ENCODE measurements around the gene SNX13.

Gene SNX13

GRCh38 chr7:17915168-17915567 is 25.1 kb downstream of the SNX13 start:
- no peak overlapping the region for H3K4me3 ChIP-seq (ENCODE audit: low read depth, low read length, poor library complexity, severe bottlenecking)
- H3K36me3 ChIP-seq (ENCODE audit: insufficient read depth, low read length): peaks cover 2% of the 10 kb centered on the region; the same call in 1 of the 2 replicates
- no peak for TF ChIP-seq EZH2 (IDR thresholded peaks at IDR 0.05; ENCODE audit: borderline replicate concordance, low read length)
- TF ChIP-seq CTCF (IDR thresholded peaks at IDR 0.05; ENCODE audit: low read length): no peak
- no peak overlapping the region for H3K4me2 ChIP-seq (ENCODE audit: low read length)
- H3K4me1 ChIP-seq (ENCODE audit: insufficient read depth, low read length, severe bottlenecking): peaks cover 9% of the 10 kb centered on the region
- H3F3A ChIP-seq (ENCODE audit: insufficient read depth, low read length): no peaks in the 10 kb centered on the region
- no peaks in the 10 kb centered on the region for H4K20me1 ChIP-seq (ENCODE audit: insufficient read depth, low read length)
- H3K27ac ChIP-seq (ENCODE audit: low read depth, low read length, poor library complexity, severe bottlenecking): no peak overlapping the region
- no peak overlapping the region for H2AFZ ChIP-seq (ENCODE audit: low read length)
- no peak overlapping the region for H3K9ac ChIP-seq (ENCODE audit: low read length)
- H3K9me3 ChIP-seq (ENCODE audit: low read length): peaks cover 12% of the 10 kb centered on the region; the same call in 1 of the 2 replicates
- no peaks in the 10 kb centered on the region for H3K27me3 ChIP-seq (ENCODE audit: insufficient read depth, low read length)
- H3K9me2 ChIP-seq (ENCODE audit: low read depth, low read length): no peaks in the 10 kb centered on the region
- H3K79me2 ChIP-seq (ENCODE audit: insufficient read depth, low read length): peaks cover 81% of the 10 kb centered on the region

GRCh38 chr7:17913250-17913649 is 27.0 kb downstream of the SNX13 start:
- Histone ChIP-seq H2AFZ (ENCODE audit: low read length) (no peak overlapping the region), H3K9ac (ENCODE audit: low read length) (no peak overlapping the region), H3K4me3 (ENCODE audit: low read depth, low read length, poor library complexity, severe bottlenecking) (no peak overlapping the region), H4K20me1 (ENCODE audit: insufficient read depth, low read length) (no peaks in the 10 kb centered on the region), H3K4me1 (ENCODE audit: insufficient read depth, low read length, severe bottlenecking) (peaks cover 9% of the 10 kb centered on the region), H3K9me3 (ENCODE audit: low read length) (peaks cover 14% of the 10 kb centered on the region; the same call in 1 of the 2 replicates), H3K9me2 (ENCODE audit: low read depth, low read length) (no peaks in the 10 kb centered on the region), H3K27ac (ENCODE audit: low read depth, low read length, poor library complexity, severe bottlenecking) (no peak overlapping the region), H3F3A (ENCODE audit: insufficient read depth, low read length) (no peaks in the 10 kb centered on the region), H3K27me3 (ENCODE audit: insufficient read depth, low read length) (no peaks in the 10 kb centered on the region), H3K36me3 (ENCODE audit: insufficient read depth, low read length) (peaks cover 9% of the 10 kb centered on the region; the same call in 1 of the 2 replicates), H3K79me2 (ENCODE audit: insufficient read depth, low read length) (peaks cover 81% of the 10 kb centered on the region), H3K4me2 (ENCODE audit: low read length) (no peak overlapping the region)
- TF ChIP-seq EZH2 (IDR thresholded peaks at IDR 0.05; ENCODE audit: borderline replicate concordance, low read length) (no peak), CTCF (IDR thresholded peaks at IDR 0.05; ENCODE audit: low read length) (peak; percentile 36; the same call in 1 of the 2 replicates)

GRCh38 chr7:17912536-17913235 is 27.6 kb downstream of the SNX13 start:
- Histone ChIP-seq H3K9me3 (ENCODE audit: low read length) (peaks cover 9% of the 10 kb centered on the region; the same call in 1 of the 2 replicates), H3K79me2 (ENCODE audit: insufficient read depth, low read length) (peaks cover 81% of the 10 kb centered on the region), H3K27me3 (ENCODE audit: insufficient read depth, low read length) (no peaks in the 10 kb centered on the region), H3F3A (ENCODE audit: insufficient read depth, low read length) (no peaks in the 10 kb centered on the region), H3K4me3 (ENCODE audit: low read depth, low read length, poor library complexity, severe bottlenecking) (no peak overlapping the region), H4K20me1 (ENCODE audit: insufficient read depth, low read length) (no peaks in the 10 kb centered on the region), H3K9me2 (ENCODE audit: low read depth, low read length) (no peaks in the 10 kb centered on the region), H3K36me3 (ENCODE audit: insufficient read depth, low read length) (peaks cover 9% of the 10 kb centered on the region; the same call in 1 of the 2 replicates), H3K27ac (ENCODE audit: low read depth, low read length, poor library complexity, severe bottlenecking) (no peak overlapping the region), H3K4me2 (ENCODE audit: low read length) (no peak overlapping the region), H3K4me1 (ENCODE audit: insufficient read depth, low read length, severe bottlenecking) (peaks cover 9% of the 10 kb centered on the region), H2AFZ (ENCODE audit: low read length) (no peak overlapping the region), H3K9ac (ENCODE audit: low read length) (no peak overlapping the region)
- no peak for TF ChIP-seq CTCF (IDR thresholded peaks at IDR 0.05; ENCODE audit: low read length)

Measured in OCI-LY1 (cell line).